K562 treated with DMSO at 1 percent for 24 hours (cell line): Measurements from ENCODE around the gene GLP1R. TPM values are rescaled to one million over a fixed set of nuclear protein-coding genes. Genes with fewer than 3 reads are reported as not detected.

ENCODE experiments used
- total RNA-seq: library from RNA; unstranded; fragments of 300-600 nt; gene quantifications from 2 replicates; pipeline ENCODE4 v1.2.3, GENCODE V29; 2022; ENCODE audit warnings: low read depth; ENCODE audit not compliant: insufficient read depth

The GLP1R gene
- total RNA-seq, result not detected in 2 replicates

DNA sequence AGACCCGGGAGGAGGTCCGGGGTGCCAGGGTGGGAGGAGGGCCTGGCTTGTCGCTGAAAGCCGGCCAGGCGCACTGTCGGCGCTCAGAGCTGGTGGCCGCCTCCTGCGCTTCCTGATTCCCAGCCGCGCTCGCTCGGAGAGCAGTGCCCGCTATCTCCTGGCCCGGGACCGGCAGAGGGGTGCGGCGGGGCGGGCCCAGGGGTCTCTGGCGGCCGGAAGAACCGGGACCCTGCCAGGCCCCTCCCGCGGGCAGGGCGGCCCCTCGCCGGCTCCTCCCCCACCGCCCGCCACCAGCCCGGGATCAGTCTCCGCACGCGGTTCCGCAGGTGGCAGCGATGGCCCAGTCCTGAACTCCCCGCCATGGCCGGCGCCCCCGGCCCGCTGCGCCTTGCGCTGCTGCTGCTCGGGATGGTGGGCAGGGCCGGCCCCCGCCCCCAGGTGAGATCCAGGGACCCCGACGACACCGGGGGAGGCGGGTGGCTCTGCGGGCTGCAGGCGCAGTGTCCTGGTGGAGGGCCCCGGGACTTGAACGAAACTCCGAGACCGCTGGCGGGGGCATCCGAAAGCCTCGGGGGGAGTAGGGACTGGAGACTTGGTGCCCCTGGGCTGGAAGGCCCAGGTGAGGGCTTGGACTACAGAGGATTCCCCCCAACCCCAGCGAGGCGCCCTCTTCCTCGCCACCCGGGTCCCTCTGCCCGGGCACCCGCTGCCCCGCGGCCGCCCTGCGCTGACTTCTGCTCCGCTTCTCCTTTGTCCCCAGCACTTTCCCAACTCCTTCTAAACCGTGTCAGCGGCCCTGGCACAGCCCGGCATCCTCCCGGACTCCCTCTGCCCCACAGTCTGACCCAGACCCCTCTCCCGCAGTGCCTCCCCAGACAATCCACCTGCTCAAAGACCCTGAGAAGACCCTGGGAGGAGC lies at the start of gene GLP1R:
Gene GLP1R, plus strand, starts transcription at position 301 of the 919 bp plus-strand sequence. Its CDS starts 60 bp downstream, at position 361.

GRCh38 chr6:39114704-39115599 lies 66.4 kb downstream of the GLP1R start, which contains the start of gene SAYSD1:
SAYSD1 (minus strand) TSS chr6:39115186; CDS start chr6:39115089, 97 bp downstream.

Other genes starting within 250 kb of the GLP1R start
- 8.4 and 10.0 TPM in 2 replicates for gene SAYSD1, start 66.4 kb downstream of the GLP1R start, total RNA-seq
- gene KCNK5, start 180.7 kb downstream of the GLP1R start, total RNA-seq, result 20.6 TPM in 2 replicates